Dermis blood vessel endothelial cell (primary cell): Measurements from ENCODE around the gene LYL1. TPM values are rescaled to one million over a fixed set of nuclear protein-coding genes. Genes with fewer than 3 reads are reported as not detected.
"Not testable (repeated sequence)": the region's sequence is repeated elsewhere in the genome, so short reads cannot be mapped to it uniquely, and the experiment has no call there.

Experiments used
- DNase-seq: peaks from one replicate; pipeline ENCODE4 v3.0.0; 2010
- total RNA-seq: library from RNA; depleted of rRNA; stranded (reverse); fragments of >200 nt; gene quantifications from 2 replicates; pipeline ENCODE4 v1.2.3, GENCODE V29; 2014

LYL1 gene
- total RNA-seq = 51.8 and 55.0 TPM in 2 replicates

GRCh38 chr19:13102666-13103580 lies at the start of gene LYL1:
TSS of gene LYL1 (minus strand) at chr19:13102858. CDS start at chr19:13101171, 1,687 bp downstream.
- DNase-seq = peak; percentile 98

DNA sequence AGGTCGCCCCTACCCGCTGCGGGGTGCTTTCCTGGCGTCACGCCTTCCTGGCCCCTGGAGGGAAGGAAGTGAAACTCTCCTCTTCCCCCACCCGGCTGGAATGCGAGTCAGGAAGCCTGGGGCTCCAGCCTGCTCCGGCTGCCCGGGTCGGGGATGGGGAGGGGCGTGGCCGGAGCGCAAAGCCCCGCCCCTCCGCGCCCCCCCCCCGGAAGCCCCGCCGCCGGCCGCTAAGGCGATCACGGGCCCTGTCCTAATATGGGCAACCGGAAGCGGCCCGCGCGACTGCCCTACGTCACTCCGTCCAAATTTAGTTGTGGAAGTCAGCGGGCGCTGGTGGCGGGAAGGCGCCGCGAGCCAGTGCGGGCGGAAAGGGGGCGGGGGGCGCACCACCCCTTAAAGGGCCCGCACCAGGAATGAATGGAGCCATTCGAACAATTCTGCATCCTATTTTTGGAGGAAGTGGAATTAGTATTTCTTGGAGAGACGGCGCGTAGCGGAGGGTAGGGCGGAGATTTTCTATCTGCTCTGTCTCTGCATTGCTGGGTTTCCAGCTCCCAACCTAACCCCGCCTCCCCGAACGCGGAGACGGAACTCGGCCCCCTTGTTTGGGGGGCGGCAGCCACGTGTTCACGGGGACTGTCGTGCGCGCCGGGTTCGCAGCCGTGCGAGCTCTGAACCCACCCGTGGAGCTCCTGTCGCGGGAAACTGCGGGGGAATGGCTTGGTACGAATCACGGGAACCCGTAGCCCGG lies 49.1 kb upstream of the LYL1 start:
- DNase-seq = peak; percentile 98

DNA sequence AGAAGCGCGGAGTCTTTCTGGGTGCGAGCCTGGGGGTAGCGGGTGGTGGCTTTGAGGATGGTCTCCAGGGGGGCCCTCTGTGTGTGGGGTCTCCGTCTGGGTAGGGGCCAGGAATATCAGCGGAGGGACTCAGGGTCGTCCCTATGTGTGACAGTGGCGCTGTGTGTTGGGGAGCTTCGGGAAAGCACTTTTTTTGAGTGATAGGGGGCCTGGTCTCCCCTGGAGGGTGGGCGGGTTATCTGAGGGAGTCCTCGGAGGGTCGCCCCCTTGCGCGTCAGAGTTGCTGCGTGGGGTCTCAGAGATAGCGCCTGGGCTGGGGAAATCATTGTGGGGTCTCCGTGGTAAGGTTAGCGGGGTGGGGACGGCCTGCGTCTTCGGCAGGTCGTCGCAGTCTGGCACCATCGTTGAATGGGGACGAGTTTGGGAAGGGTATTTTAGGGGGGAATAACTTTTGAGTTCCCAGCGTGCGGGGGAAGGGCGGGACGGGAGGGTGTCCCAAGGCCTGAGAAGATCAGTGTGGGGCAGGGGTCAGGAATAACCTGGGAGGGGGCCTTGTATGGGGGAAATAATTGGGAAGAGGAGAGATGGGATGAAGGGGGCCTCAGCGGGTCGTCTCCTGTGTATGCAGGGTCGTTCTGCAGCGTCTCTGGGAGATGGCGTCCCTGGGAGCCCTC lies 48.4 kb upstream of the LYL1 start:
- peak; percentile 42 for DNase-seq

DNA sequence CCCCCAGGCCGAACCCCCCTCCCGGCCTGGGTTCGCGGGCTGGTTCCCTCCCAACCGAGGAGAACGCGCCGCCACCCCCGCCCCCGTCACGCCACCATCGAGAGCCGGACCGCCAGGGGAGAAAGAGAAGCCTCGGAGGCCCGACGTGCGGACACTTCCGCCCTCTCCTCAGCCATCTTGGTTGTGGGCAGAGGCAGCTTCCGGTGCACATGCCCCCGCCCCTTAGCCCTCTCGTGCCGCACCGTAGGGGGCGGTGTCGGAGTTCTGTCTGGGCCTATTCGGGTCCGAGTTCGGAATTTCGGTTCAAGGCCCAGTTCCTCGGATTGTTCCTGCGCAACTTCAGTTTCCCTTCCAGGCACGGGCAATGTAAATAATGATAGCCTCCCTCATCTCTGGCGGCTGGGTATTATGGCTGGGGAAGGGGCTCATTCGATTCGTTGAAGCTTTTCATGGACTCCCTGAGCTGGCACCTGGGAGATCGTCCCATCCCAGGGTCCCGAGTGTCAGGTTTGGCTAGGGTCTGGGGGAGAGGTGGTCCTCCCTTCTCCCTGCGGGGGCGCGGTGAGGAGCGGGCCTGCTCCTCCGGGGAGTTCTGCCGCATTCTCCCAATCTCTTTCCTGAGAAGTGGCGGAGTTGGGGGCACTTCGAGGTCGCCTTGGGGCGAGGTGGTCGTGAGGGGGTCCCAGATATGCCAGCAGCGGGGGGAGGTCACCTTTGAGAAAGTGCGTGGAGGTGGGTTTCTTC lies 47.7 kb upstream of the LYL1 start, which contains the start of the genes IER2 and STX10:
IER2 (plus strand) TSS at position 225 of the 744 bp plus-strand sequence. CDS start 2,776 bp downstream, outside the sequence.
STX10 (minus strand) TSS at position 189 of the 744 bp plus-strand sequence. CDS start 202 bp downstream, outside the sequence.
- DNase-seq = peak; percentile 98

GRCh38 chr19:13149628-13150186 lies 47.0 kb upstream of the LYL1 start:
- peak; percentile 77 for DNase-seq

- not testable (repeated sequence) for DNase-seq
These were observed 46.5 kb upstream of the LYL1 start for GRCh38 chr19:13149173-13149627.

DNA sequence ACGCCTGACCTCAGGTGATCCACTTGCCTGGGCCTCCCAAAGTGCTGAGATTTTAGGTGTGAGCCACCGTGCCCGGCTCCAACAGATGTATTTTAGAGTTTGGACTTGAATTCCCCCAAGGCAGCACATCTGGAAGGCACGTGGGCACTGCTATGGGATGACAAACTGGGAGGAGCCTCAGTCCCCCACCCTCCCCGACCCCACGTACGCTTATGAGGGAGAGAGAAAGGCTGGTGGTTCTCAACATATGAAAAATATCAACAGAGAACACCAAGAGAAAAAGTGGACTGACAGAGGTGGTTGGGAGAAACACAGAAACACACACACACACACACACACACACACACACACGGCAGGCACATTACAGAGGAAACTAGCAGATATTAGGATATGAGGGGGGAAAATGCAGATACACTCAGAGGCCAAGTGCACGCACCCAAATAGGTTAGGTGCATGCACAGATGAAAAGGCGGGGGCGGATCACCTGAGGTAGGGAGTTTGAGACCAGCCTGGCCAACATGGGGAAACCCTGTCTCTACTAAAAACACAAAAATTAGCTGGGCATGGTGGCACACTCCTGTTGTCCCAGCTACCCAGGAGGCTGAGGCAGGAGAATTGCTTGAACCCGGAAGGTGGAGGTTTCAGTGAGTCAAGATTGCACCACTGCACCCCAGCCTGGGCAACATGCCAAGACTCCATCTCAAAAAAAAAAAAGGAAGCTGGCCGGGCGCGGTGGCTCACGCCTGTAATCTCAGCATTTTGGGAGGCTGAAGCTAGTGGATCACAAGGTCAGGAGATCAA lies 44.3 kb upstream of the LYL1 start:
- peak; percentile 56 for DNase-seq

DNA sequence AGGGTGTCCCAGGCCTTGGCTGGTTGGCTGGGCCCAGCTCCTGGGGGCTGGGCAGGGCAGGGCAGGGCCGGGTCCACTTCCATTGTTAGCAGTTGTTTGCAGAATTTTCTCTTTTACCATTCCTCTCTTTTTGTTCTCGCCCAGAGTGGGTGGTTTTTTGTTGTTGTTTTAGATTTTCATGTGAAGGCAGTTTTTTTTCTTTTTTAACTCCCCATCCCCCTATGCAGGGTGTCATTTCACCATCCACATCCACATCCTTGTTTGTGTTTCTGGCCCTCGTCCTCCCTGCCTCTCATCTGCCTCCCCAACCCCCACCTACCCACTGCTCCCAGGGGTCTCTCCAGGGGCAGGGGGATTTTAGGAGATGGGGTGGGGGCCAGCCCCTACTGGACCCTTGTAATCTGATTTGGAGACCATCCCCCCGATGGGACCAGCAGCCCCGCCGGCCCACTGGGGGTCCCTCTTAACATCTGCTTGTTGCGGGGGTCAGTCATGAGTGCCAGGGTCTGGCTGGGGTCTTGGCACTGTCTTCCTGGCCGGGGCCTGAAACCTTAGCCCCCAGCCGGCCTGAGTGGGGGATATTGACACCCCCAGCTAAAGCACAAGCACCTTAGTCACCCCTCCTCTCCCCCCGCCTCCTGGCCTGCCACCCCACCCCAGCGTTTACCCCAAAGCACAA lies 37.1 kb upstream of the LYL1 start:
- no peak for DNase-seq

GRCh38 chr19:13138916-13139198 lies 36.2 kb upstream of the LYL1 start:
- DNase-seq = no peak

DNA sequence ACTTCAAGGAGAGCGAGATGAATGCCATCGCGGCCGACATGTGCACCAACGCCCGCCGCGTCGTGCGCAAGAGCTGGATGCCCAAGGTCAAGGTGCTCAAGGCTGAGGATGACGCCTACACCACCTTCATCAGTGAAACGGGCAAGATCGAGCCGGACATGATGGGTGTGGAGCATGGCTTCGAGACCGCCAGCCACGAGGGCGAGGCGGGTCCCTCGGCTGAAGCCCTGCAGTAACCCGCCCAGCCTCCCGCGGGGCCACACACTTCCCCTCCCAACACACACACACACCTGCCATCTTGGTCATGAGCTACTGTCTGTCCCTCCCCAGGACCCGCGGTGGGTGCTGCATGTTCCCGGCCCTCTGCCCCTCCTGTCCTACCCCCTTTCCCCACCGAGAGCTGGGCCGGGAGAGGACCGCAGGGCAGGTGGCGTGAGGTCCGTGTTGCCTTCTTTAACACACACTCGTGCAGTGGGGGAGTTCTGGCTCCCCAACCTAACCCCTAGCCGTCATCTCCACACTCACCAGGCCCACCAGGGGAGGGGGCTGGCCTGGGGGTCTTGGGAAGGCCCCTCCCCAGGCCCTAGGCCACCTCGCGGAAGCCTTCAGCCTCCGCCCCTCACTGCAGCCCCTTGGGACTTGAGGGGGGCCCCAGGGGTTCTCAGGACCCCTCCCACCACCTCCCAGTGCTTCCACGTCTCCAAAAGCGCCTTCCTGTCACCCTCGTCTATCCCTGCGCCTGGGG lies 35.7 kb upstream of the LYL1 start:
- DNase-seq = no peak

DNA sequence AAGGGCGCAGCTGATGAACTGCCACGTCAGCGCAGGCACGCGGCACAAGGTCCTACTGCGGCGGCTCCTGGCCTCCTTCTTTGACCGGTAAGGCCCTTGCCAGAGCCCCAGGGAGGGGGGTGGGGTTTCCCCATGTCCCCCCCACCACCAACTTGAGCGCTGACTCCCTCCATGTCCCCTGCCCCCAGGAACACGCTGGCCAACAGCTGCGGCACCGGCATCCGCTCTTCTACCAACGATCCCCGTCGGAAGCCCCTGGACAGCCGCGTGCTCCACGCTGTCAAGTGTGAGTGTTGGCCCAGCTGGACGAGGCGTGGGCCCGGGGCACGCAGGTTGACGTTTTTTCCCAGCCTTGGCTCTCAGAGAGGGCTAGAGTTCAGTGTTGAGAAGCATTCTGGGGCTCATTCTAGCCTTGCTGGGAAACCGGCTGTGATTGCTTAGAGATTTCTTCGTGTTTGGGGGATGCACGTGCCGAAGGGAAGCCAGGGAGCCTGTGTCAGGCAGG lies 34.7 kb upstream of the LYL1 start:
- no peak for DNase-seq

DNA sequence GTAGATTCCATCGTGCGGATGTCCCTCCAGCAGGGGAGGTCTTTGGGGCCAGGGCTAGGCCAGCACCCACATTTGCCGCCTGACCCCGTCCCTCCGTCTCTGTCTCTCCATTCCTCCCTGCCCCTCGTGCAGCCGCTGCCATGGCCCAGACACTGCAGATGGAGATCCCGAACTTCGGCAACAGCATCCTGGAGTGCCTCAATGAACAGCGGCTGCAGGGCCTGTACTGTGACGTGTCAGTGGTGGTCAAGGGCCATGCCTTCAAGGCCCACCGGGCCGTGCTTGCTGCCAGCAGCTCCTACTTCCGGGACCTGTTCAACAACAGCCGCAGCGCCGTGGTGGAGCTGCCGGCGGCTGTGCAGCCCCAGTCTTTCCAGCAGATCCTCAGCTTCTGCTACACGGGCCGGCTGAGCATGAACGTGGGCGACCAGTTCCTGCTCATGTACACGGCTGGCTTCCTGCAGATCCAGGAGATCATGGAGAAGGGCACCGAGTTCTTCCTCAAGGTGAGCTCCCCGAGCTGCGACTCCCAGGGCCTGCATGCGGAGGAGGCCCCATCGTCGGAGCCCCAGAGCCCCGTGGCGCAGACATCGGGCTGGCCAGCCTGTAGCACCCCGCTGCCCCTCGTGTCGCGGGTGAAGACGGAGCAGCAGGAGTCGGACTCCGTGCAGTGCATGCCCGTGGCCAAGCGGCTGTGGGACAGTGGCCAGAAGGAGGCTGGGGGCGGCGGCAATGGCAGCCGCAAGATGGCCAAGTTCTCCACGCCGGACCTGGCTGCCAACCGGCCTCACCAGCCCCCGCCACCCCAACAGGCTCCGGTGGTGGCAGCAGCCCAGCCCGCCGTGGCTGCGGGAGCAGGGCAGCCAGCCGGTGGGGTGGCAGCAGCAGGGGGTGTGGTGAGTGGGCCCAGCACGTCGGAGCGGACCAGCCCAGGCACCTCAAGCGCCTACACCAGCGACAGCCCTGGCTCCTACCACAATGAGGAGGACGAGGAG lies 32.7 kb upstream of the LYL1 start:
- DNase-seq = no peak

DNA sequence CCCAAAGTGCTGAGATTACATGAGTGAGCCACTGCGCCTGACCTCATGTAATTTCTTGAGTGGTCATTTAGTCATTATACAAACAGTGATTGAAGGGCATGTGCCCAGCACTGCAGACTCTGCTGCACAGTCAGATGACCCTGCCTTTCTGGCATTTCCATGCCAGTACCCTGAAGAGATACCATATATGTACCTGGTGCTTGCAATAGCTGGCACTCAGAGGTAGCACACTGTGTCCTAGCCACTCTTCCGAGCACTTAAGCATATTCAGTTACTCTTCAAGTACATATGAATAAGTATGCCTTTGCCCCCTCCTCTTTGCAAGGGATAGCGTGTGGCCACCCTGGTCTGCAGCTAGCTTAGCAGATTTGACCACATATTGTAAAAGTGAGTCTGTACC lies 32.0 kb upstream of the LYL1 start:
- DNase-seq = no peak

DNA sequence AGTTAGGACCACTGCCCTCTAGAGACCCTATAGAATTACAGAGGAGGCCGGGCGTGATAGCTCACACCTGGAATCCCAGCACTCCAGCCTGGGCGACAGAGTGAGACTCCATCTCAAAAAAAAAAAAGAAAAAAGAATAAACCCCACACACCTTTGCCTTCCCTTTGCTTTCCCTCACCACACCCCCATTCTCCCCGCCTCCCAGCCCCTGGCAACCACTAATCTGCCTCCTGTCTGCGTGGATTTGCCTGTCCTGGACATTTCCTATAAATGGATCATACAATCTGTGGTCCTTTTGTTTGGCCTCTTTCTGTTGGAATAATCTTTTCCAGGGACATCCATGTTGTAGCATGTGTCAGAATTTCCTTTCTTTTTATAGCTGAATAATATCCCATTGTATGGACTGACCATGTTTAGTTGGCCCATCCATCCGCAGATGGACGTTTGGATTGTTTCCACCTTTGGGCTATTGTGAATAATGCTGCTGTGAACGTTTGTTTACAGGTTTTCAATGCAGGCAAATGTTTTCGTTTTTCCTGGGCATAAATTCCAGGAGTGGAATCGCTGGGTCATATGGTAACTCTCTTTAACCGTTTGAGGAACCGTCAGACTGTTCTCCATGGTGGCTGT lies 30.7 kb upstream of the LYL1 start:
- DNase-seq = peak; percentile 80

DNA sequence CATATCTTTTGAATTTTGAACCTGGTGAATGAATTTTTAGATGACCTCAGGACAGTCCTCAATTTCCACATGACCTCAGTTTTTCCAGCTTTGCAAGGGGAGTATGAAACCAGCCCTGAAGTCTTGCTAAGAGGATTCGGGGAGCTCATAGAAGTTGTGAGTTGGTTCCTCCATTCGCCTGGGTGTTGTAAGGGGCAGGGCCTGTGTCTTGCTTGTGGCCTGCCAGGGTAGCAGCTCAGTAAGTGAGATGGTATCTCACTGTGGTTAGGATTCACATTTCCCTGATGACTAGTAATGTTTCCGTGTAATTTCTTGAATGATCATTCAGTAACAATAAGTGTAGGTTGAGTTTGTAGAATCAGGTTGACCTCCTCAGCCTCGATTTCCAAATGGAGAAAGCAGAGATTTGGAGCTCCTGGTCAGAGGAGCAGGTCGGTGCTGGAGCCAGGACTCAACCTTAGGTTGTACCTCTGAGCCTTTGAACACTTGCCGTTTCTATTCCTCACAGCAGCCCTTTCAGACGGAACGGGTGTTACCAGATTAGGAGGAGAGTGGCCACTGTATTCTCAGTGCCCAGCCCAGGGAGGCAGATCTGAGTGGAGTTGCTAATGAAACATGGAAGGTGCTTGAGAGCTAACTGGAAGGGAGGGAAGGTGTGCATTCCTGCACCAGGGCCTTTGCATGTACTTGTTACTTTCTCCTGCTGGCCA lies 30.0 kb upstream of the LYL1 start:
- DNase-seq = peak; percentile 19

DNA sequence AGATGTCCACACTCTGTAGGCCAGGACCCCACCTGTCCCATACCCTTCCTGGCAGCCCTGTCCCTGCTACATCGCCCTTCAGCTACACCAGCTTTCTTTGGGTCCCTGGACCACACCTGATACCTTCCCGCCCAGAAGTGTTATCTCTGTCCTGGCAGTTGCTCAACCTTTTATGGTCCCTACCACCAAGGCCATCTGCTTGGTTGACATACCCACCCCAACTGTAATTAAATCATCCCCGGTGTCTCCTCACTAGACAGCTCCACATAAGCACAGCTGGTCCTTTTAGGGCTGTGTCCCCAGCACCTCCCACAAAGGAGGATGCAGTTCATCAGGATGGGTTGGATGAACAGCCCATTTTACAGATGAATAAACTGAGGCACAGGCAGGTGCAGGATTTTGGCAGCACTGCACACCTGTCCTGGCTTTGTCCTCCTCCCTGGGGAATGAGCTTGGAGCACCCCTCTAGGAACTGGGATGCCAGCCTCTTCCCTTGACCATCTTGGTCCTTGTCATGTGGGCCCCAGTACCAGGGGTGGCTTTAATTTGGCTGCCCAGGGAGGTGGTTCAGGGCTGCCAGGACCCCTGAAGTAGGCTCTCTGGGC lies 28.3 kb upstream of the LYL1 start:
- no peak for DNase-seq

GRCh38 chr19:13129384-13129783 lies 26.7 kb upstream of the LYL1 start:
- no peak for DNase-seq
